T-helper 2 cell treated with Interferon-gamma antibody and Interleukin-4, amounts not matched to agents 5 μg/mL and 100 μg/mL, for 36 hours (primary cell): ENCODE data around the gene COPS6.

Experiments used
- DNase-seq: peaks from one replicate; pipeline ENCODE4 v3.0.0; 2021; ENCODE audit warnings: low spot score
- H3K27ac Mint-ChIP-seq: one replicate; pipeline ENCODE4 v1.8.0; 2021; ENCODE audit warnings: mild to moderate bottlenecking, mixed read lengths
- H3K27me3 Mint-ChIP-seq: one replicate; pipeline ENCODE4 v1.8.0; 2021; ENCODE audit warnings: low read depth, mixed read lengths
- H3K36me3 Mint-ChIP-seq: one replicate; pipeline ENCODE4 v1.8.0; 2021; ENCODE audit warnings: low read depth, mixed read lengths
- H3K4me1 Mint-ChIP-seq: one replicate; pipeline ENCODE4 v1.8.0; 2021; ENCODE audit warnings: low read depth, mixed read lengths
- H3K4me3 Mint-ChIP-seq: one replicate; pipeline ENCODE4 v1.8.0; 2022; ENCODE audit warnings: mild to moderate bottlenecking, moderate library complexity, mixed read lengths
- H3K9me3 Mint-ChIP-seq: one replicate; pipeline ENCODE4 v1.8.0; 2021; ENCODE audit warnings: mixed read lengths

The COPS6 gene

DNA sequence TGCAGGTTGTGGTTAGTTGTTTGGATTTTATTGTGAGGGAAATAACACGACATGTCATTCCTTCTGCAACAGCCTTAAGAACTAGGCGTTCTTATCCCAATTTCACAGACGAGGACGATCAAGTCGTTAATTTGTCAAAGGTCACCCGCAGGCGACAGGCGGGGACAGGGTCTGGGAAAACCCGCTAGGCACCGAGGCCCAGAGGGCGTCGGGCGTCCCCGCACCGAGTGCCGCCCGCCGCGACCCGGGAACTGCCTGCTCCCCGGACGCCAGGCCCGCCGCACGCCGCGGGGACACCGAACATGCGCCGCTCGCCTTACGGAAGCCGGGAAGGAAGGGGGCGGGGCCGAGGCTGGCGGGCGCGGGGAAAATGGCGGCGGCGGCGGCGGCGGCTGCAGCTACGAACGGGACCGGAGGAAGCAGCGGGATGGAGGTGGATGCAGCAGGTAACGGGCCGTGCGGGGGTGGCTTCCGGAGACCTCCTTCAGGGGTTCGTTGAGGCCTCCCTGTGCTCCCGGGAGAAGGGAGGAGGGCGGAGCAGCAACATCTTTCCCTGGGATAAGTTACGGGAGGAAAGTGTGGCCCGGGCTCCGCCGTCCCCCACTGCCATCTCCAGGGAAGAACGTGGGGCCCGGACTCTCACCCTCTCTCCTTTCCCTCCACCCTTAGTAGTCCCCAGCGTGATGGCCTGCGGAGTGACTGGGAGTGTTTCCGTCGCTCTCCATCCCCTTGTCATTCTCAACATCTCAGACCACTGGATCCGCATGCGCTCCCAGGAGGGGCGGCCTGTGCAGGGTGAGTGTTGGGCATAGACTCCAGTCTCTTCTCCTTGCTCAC is at the start of gene COPS6:
TSS of gene COPS6 (plus strand) at position 349 of the 837 bp plus-strand sequence. CDS start at position 371, 22 bp downstream.
- Mint-ChIP-seq H3K4me3 (peak within 1 kb of the TSS; percentile 94), H3K4me1 (peaks cover 25% of the 10 kb centered on the region), H3K27ac (peak within 1 kb of the TSS; percentile 90), H3K9me3 (no peaks in the 10 kb centered on the region), H3K36me3 (peaks cover 44% of the 10 kb centered on the region), H3K27me3 (peaks cover 5% of the 10 kb centered on the region)
- peak; percentile 87 for DNase-seq

DNA sequence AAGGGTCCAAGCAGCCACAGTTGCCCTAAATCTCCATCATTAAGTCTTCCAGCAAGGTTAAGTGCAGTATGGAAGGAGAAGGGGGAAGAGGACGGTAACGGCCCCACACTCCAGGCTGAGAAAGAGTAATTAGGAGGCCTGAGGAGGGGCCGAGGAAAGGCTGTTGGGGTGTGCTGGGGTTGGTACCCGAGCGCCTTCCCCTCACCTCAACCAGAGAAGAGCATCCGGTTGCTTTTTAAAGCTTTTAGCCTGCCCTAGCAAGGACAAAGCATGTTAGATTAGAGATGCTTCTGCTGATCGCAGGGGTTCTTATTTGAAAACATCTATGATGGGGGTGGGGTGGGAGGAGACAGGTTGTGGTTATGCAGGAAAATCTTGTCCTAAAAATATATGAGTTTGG is 48.2 kb upstream of the COPS6 start:
- Mint-ChIP-seq H3K27ac (no peak overlapping the region), H3K4me1 (peaks cover 14% of the 10 kb centered on the region), H3K4me3 (no peak overlapping the region), H3K27me3 (no peaks in the 10 kb centered on the region), H3K36me3 (peaks cover 18% of the 10 kb centered on the region), H3K9me3 (no peaks in the 10 kb centered on the region)
- DNase-seq: no peak

DNA sequence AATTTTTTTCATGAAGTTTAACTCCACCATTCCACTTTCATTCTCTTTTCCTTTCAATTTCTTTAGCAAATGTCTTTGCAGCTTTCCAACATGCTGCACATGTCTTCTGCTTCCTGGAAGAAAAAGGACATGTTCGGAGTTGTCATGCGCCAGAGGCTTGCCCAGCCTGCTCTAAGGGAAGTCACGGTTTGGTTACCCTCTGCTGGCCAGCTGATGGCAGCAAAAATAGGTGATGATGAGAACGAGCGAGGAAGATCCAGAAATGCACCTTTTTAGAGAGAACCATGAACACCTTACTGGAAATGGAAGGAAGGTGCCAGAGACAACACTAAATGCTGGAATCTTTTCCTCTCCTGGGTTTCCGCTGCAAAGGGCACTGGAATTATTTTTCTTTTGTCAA is 44.1 kb upstream of the COPS6 start:
- no peaks in the 10 kb centered on the region for H3K9me3 Mint-ChIP-seq
- H3K27ac Mint-ChIP-seq: no peak overlapping the region
- H3K36me3 Mint-ChIP-seq: no peaks in the 10 kb centered on the region
- H3K27me3 Mint-ChIP-seq: no peaks in the 10 kb centered on the region
- H3K4me3 Mint-ChIP-seq: no peak overlapping the region
- peaks cover 17% of the 10 kb centered on the region for H3K4me1 Mint-ChIP-seq
- no peak for DNase-seq

DNA sequence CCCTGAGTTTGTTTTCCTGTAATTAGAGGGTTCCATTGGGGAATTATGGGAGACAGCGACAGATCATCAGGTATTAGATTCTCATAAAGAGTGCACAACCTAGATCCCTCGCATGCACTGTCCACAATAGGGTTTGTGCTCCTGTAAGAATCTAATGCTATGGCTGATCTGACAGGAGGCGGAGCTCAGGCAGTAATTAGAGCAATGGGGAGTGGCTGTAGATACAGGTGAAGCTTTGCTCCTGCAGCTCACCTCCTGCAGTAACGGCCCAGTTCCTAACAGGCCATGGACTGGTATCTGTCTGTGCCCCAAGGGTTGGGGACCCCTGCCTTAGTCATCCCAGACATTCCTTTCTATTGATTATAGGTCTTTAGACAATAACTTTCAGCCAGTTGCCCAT is 40.1 kb upstream of the COPS6 start:
- Mint-ChIP-seq H3K4me3 (peak overlapping the region; percentile 67), H3K27ac (peak overlapping the region; percentile 52), H3K27me3 (no peaks in the 10 kb centered on the region), H3K4me1 (peaks cover 14% of the 10 kb centered on the region), H3K36me3 (peaks cover 2% of the 10 kb centered on the region), H3K9me3 (no peaks in the 10 kb centered on the region)
- no peak for DNase-seq

DNA sequence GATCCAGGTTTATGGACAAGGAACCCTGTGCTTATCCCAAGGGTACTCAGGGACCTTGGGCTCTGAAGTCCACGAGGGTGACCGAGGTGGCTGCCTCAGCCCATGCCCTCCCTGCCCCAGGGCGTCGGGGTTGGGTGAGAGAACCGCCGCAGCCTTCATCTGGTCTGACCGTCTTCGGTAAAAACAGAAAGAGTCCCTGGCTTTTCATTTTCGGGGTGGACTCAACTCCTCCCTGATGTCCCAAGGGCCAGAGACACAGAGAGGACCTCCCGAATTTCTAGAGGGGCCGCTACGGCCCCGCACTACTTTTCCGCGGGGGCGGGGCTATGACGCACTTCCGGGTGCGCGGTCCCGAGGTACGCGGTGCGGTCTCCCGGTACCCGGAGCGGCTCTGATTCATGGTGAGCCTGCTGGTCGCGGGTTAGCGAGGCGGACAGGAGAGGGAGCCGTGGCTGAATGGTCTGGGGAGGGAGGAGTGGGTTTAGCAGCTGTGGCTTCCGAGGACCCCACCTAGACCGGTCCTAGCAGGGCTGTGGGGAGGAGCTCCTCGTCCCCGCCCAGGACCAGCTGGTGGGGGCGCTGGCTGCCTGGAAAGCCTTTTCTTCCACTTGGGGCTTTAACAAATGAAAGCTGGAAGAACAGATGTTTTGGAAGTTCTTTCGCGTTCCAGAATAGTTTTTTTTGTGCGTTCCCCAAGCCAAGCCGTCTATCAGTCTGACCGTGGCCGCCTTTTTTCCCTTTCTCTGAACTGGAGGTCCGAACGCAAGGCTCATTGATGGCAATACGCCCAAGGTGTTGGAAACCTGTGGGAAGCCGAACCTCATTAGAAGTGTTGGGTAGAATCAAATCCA is 39.1 kb upstream of the COPS6 start, which contains the start of gene ZSCAN21:
TSS of gene ZSCAN21 (plus strand) at position 334 of the 851 bp plus-strand sequence. CDS start 7,233 bp downstream, outside the sequence.
- H3K4me1 Mint-ChIP-seq: peaks cover 13% of the 10 kb centered on the region
- peak within 1 kb of the TSS; percentile 88 for H3K4me3 Mint-ChIP-seq
- H3K9me3 Mint-ChIP-seq: no peaks in the 10 kb centered on the region
- peaks cover 2% of the 10 kb centered on the region for H3K36me3 Mint-ChIP-seq
- peak within 1 kb of the TSS; percentile 91 for H3K27ac Mint-ChIP-seq
- peak; percentile 86 for DNase-seq
- H3K27me3 Mint-ChIP-seq: no peaks in the 10 kb centered on the region

DNA sequence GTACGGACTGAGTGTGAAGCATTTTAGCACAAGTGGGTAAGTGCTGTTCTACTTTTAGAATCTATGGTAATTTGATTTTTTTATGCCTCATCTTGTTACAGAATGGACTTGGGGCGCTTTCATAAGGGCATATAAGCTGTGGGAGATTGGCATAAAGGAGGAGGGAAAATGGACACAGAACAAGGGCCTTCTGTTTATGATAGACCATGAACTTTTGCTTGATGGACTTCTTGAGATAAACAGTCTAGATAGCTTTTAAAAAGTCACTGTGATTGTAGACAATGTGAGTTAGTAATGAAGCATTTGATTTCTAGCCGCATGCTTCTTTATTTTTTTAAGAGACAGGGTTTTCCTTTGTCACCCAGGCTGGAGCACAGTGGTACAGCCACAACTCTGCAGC is 37.2 kb upstream of the COPS6 start:
- H3K4me3 Mint-ChIP-seq: peak overlapping the region; percentile 1
- no peak overlapping the region for H3K27ac Mint-ChIP-seq
- no peaks in the 10 kb centered on the region for H3K27me3 Mint-ChIP-seq
- H3K36me3 Mint-ChIP-seq: peaks cover 2% of the 10 kb centered on the region
- DNase-seq: no peak
- H3K9me3 Mint-ChIP-seq: no peaks in the 10 kb centered on the region
- peaks cover 11% of the 10 kb centered on the region for H3K4me1 Mint-ChIP-seq

DNA sequence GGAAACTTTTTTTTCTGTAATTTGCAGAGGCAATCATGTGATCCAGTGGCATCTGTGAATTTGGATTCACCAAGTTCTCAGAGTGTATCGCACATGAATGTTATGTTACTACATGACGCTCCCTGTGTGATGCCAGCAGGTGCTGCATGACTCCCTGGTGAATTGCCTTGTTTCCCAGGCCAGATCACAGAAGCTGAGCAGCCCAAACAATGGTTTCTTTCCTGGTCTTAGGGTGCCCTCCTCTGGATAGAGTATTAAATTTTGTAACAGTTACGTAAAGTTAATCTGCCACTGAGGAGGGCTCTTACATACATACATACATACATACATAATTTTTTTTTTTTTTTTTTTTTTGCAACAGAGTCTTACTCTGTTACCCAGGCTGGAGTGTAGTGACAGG is 35.6 kb upstream of the COPS6 start:
- no peaks in the 10 kb centered on the region for H3K27me3 Mint-ChIP-seq
- no peaks in the 10 kb centered on the region for H3K9me3 Mint-ChIP-seq
- no peak overlapping the region for H3K27ac Mint-ChIP-seq
- H3K4me3 Mint-ChIP-seq: no peak overlapping the region
- peaks cover 4% of the 10 kb centered on the region for H3K36me3 Mint-ChIP-seq
- H3K4me1 Mint-ChIP-seq: peaks cover 11% of the 10 kb centered on the region
- peak; percentile 6 for DNase-seq

DNA sequence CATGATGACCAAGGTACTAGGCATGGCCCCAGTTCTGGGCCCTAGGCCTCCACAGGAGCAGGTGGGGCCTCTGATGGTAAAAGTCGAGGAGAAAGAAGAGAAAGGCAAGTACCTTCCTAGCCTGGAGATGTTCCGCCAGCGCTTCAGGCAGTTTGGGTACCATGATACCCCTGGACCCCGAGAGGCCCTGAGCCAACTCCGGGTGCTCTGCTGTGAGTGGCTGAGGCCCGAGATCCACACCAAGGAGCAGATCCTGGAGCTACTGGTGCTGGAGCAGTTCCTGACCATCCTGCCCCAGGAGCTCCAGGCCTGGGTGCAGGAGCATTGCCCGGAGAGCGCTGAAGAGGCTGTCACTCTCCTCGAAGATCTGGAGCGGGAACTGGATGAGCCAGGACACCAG is 31.8 kb upstream of the COPS6 start:
- Mint-ChIP-seq H3K36me3 (peaks cover 12% of the 10 kb centered on the region), H3K4me1 (no peaks in the 10 kb centered on the region), H3K9me3 (no peaks in the 10 kb centered on the region), H3K27me3 (no peaks in the 10 kb centered on the region), H3K4me3 (no peak overlapping the region), H3K27ac (no peak overlapping the region)
- DNase-seq: no peak

DNA sequence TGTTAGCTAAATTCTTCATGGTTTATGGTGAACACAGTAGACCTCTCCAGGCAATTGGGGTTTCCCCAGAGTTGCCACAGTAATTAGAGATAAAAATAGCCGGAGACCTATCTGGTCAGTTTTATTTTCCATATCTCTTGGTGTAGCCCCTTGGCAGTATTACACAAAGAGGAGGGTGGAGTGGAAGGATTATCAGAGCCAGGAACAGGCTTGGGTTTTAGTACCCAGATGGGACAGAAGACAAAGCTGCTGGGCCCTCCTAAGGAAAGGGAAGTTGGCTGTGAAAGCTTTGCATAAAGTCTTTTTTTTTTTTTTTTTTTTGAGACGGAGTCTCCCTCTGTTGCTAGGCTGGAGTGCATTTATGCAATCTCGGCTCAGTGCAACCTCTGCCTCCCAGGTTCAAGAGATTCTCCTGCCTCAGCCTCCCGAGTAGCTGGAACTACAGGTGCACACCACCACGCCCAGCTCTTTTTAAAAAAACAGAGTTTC is 29.5 kb upstream of the COPS6 start:
- Mint-ChIP-seq H3K27ac (no peak overlapping the region), H3K4me1 (no peaks in the 10 kb centered on the region), H3K36me3 (peaks cover 17% of the 10 kb centered on the region), H3K4me3 (no peak overlapping the region), H3K9me3 (no peaks in the 10 kb centered on the region), H3K27me3 (no peaks in the 10 kb centered on the region)
- no peak for DNase-seq

DNA sequence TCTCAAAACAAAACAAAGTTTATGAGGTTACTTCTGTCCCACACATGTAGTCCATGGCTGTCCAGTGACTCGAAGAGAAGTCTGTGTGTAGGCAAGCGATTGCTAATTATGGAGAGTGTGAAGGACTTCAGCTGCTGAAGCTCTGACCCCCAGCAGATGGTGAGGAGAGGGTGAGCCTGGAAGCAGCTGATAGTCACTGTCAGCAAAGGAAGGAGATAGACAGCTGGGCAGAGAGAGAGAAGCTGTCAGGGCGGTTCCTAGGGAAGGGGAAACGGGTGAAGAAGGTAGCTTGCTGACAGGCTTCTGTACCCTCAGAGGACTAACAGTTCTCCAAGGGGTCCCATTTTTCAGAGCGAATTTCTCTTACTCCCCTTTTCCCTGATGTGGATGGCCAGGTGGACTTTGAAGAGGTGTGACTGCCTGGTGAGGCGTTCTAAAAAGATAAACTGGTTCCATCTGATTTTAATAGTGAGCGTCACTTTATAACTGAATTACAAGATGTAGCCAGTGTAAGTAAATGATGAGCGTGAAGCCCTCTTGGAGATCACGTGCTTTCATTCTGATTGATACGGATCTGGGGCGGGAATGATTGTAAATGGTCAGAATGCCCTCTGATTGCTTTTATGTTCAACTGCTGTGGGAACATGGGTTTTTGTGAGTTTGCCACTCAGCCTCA is 27.1 kb upstream of the COPS6 start:
- peak overlapping the region; percentile 8 for H3K27ac Mint-ChIP-seq
- no peaks in the 10 kb centered on the region for H3K4me1 Mint-ChIP-seq
- DNase-seq: no peak
- no peaks in the 10 kb centered on the region for H3K27me3 Mint-ChIP-seq
- no peak overlapping the region for H3K4me3 Mint-ChIP-seq
- peaks cover 30% of the 10 kb centered on the region for H3K36me3 Mint-ChIP-seq
- no peaks in the 10 kb centered on the region for H3K9me3 Mint-ChIP-seq

DNA sequence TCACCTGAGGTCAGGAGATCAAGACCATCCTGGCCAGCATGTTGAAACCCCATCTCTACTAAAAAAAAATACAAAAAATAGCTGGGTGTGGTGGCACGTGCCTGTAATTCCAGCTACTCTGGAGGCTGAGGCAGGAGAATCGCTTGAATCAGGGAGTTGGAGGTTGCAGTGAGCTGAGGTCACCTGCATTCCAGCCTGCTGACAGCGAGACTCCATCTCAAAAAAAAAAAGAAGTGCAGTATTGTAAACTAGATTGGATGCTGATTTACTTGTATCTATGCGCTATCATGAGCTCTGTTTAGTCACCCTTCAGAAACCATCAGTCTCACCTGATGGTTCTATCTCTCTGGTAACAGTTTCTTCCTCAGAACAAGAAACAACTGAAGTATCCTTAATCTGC is 25.4 kb upstream of the COPS6 start:
- Mint-ChIP-seq H3K36me3 (peaks cover 32% of the 10 kb centered on the region), H3K4me3 (no peak overlapping the region), H3K9me3 (no peaks in the 10 kb centered on the region), H3K27ac (no peak overlapping the region), H3K27me3 (no peaks in the 10 kb centered on the region), H3K4me1 (no peaks in the 10 kb centered on the region)
- no peak for DNase-seq

DNA sequence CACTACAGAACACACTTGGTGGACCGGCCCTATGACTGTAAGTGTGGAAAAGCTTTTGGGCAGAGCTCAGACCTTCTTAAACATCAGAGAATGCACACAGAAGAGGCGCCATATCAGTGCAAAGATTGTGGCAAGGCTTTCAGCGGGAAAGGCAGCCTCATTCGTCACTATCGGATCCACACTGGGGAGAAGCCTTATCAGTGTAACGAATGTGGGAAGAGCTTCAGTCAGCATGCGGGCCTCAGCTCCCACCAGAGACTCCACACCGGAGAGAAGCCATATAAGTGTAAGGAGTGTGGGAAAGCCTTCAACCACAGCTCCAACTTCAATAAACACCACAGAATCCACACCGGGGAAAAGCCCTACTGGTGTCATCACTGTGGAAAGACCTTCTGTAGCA is 24.6 kb upstream of the COPS6 start:
- Mint-ChIP-seq H3K36me3 (peaks cover 32% of the 10 kb centered on the region), H3K4me3 (no peak overlapping the region), H3K9me3 (no peaks in the 10 kb centered on the region), H3K27ac (no peak overlapping the region), H3K4me1 (no peaks in the 10 kb centered on the region), H3K27me3 (no peaks in the 10 kb centered on the region)
- DNase-seq: no peak

DNA sequence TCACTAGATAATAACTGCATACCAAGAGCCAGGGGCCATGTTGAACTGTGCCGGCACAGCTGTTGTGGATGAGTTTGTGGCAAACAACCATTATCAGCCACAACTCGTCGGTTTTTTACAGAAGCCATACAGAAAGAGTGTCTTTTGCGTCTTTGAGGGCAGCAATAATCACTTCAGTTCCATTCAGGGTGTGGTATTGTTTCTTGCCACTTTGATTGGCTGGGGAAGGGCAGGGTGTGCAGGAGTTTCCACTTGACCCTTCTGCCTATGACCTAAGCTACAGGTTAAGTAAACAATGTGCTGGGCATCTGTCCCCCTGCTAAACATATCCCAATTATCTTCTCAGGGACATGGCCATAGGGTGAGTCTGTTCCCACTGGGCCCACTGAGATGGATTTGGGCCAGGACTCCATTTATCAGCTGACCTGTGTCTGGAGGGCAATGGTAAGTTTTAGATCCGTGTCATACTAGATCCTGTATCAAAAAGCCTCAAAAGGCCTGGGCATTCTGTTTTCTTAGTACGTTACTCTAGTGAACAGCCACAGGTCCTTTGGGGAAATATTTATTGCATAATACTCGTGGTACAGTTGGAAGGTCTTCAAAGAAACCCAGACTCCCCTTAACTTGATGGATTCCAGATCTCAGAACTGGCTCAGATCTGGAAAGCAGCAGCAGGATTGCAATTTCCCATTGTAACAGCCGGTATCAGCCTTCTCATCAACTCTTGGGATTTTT is 23.1 kb upstream of the COPS6 start:
- H3K4me3 Mint-ChIP-seq: no peak overlapping the region
- no peak overlapping the region for H3K27ac Mint-ChIP-seq
- peaks cover 7% of the 10 kb centered on the region for H3K9me3 Mint-ChIP-seq
- no peaks in the 10 kb centered on the region for H3K27me3 Mint-ChIP-seq
- peaks cover 42% of the 10 kb centered on the region for H3K36me3 Mint-ChIP-seq
- no peak for DNase-seq
- H3K4me1 Mint-ChIP-seq: no peaks in the 10 kb centered on the region
